CD4-positive, alpha-beta T cell treated with Interferon gamma for 1 hour (primary cell): ENCODE data around the gene GGTLC1.
"Not testable (repeated sequence)": the region's sequence is repeated elsewhere in the genome, so short reads cannot be mapped to it uniquely, and the experiment has no call there.

Source experiments
- DNase-seq: peaks from one replicate; pipeline ENCODE4 v3.0.0-alpha.2; 2020

The GGTLC1 gene

DNA sequence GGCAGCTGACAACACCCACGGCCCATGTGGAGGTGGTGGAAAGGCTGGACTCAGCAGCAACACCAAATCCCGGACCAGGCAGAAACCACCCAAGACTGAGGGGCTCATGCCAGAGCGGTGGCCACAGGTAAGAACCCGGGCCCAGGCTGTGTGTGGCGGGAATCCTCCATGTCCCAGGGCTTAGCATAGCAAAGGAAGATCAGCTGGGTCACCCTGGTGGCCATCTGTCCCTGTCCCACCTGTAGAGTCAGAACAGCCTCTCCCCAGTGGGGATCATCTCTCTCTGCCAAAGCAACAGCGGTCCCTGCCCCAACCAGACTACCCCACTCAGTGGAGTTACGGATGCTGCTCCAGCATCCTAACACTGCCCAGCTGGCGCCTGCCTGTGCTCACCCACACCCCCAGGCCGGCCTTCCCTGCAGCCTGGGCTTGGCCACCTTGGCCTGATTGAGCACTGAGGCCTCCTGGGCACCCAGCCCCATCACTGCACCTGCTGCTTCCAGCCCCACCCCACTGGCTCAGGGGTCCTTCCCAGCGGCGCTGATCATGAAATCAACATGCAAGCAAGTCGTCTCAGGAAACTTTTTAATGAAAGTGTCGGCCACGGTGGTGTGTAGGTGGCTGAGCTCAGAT, 5.5 kb upstream of the GGTLC1 start:
- not testable (repeated sequence) for DNase-seq

DNA sequence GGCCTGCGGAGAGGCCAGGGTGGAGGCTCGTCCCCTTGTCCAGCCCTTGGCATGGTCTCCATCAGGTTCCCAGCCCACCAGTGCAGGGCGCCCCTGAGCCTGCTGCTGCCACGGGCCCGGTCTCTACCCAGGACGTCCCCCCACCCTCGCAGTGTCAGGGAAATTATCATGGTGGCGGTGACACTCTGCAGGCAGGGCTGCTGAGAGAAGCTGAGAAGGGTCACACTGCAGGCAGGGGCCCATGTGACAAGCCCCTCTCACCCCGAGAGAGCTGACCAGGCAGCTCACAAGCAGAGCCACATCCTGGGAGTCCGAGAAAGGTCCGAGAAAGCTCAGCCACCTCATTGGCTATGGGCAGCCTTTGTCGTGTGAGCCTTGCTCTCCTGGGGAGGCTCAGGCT, 4.9 kb upstream of the GGTLC1 start:
- DNase-seq: not testable (repeated sequence)

DNA sequence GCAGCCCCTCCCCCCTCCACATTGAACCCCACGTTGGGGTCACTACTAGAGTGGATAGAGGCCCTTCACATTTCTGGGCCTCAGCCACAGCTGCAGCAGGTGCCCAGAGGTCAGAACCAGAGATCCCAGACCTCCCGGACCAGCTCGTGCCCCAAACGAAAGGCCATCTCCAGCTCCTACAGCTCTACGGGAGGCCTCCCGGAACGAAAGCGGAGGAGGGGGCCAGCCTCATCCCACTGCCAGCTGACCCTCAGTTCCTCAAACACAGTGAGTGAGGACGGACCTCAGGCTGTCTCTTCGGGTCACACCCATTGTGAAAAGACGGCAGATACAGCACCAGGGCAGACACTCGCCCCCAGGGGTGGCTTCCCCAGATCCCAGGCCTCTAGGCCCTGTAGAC, 1.7 kb upstream of the GGTLC1 start:
- DNase-seq: not testable (repeated sequence)

GRCh38 chr20:23988966-23989365, 387 bp upstream of the GGTLC1 start:
- DNase-seq: not testable (repeated sequence)

- DNase-seq: not testable (repeated sequence)
These were observed 1.9 kb downstream of the GGTLC1 start for GRCh38 chr20:23986716-23987115.

- not testable (repeated sequence) for DNase-seq
These were observed 2.3 kb downstream of the GGTLC1 start for GRCh38 chr20:23986310-23986709.

DNA sequence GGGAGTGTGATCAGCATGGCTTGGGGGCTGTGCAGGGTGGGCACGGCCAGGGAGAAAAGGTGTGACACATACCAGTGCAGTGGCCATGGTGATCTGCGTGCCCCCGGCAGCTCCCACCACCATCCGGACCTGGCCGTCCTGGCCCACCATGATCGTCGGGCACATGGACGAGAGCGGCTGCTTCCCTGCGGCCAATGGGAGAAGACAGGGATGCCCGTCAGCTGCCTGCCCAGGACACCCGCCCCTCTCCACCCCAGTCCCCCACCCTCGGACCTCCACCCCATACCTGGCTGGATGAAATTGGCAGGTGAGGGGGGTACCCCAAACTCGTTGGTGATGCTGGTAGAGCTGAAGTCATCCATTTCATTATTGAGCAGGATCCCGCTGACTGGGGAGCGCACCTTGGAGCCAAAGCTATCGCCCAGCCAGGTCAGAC, 2.8 kb downstream of the GGTLC1 start:
- not testable (repeated sequence) for DNase-seq

GRCh38 chr20:23985066-23985789, 3.4 kb downstream of the GGTLC1 start:
- not testable (repeated sequence) for DNase-seq

- DNase-seq: not testable (repeated sequence)
These were observed 4.0 kb downstream of the GGTLC1 start for GRCh38 chr20:23984476-23985023.

- DNase-seq: not testable (repeated sequence)
These were observed 6.2 kb downstream of the GGTLC1 start for GRCh38 chr20:23982112-23983018.

GRCh38 chr20:23981526-23981925, 7.1 kb downstream of the GGTLC1 start:
- DNase-seq: not testable (repeated sequence)

DNA sequence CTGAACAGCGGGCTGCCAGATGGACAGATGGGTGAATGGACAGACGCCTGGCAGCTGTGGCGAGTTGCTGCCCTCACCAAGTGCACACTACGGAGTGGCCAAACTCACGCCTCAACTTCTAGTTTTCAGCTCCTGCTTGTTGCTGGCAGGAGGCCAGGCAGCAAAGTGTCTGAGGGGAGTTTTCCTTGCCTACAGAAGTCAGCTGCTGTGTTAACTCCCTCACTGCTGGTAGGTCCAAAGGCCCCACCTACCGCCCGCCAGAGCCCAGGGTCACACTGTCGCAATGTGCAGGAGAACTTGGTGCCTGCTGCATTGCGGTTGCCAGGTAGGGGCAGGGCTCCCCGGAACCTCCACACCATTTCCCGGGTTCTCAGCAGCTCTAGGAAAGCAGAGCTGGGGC, 7.6 kb downstream of the GGTLC1 start:
- not testable (repeated sequence) for DNase-seq

DNA sequence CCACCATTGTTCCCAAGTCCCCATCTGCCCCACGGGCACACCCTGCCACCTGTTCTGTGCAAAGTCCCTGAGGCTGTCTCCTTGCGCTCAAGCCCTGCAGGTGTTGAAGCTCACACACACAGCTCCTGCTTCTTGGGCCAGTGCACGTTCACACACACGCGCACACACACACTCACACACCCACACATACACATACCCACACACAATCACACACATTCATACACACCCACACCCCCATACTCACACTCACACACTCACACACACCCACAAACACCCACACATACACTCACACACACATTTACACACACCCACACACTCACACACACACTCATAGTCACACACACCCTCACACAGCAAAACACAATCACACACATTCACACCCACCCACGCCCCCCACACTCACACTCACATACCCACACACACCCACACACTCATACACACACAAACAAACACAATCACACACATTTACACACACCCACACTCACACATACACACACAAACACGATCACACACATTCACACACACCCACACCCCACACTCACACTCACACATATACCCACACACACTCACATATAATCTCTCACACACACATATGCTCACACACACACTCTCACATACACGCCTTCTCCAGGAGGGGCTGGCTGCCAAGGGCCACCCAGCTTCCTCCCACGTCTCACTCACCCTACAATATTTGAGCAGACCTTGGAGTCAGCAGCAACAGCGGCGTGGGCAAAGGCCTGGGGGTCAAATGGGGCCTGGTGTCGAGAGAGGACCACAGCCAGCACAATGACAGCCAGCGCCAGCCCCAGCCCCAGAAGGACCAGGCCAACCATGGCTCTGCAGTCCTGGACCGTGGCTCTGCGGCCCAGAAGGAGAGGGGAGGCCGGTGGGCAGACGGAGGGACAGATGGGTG, 8.4 kb downstream of the GGTLC1 start:
- not testable (repeated sequence) for DNase-seq

DNA sequence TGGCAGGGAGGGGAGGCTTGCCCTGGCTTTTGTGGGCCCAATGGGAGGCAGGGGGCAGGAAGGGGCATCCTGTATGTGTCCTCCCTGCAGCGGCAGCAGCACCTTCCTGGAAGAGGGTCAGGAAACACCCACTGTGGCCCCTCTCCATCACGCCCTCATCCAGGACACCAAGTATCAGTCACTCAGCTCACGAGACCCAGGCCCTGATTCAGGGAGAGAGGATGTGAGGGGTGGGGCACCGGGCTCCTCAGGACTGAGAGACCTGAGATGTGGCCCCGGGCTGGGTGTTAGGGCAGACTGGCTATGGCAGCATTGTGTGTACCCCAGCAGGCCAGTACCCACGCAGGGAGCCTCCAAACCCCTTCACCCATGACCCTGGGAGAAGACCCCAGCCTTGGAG, 9.2 kb downstream of the GGTLC1 start:
- DNase-seq: not testable (repeated sequence)

- not testable (repeated sequence) for DNase-seq
These were observed 10.1 kb downstream of the GGTLC1 start for GRCh38 chr20:23978457-23978856.

DNA sequence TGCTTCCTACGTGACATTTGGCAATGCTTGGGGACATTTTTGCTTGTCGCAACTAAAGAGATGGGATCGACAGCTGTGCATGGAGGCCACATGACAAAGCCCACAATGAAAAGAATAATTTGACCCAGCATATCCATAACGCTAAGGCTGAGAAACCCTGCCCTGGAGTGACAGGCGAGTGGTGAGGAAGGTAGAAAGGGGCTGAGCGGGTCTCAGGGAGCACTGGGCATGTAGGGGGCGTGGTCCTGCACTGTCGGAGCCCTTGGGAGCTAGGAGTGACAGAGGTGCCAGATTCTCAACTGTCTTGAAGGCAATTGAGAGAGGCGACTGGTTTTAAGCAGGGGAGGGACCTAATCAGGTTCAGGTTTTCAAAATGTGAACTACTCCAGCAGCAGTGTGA, 13.6 kb downstream of the GGTLC1 start:
- DNase-seq: no peak

- DNase-seq: no peak
These were observed 17.3 kb downstream of the GGTLC1 start for GRCh38 chr20:23971310-23971709.

- no peak for DNase-seq
These were observed 18.5 kb downstream of the GGTLC1 start for GRCh38 chr20:23970049-23970448.

DNA sequence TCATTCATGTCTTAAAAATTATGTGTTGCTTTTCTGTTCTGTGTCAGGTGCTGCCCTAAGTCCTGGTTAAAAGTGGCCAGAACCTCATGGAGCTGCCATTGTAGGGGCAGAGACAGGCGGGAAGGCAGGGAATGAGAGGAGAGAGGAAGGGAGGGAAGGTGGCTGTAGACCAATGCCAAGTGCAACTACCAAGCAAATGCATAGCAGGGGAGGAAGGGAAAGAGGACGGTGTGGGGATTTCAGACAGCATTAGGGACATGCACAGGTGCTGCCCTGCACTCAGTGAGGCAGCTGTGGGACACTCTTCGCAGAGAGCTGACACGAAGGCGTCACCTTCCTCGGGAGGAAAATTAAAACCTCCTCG, 21.0 kb downstream of the GGTLC1 start:
- no peak for DNase-seq

DNA sequence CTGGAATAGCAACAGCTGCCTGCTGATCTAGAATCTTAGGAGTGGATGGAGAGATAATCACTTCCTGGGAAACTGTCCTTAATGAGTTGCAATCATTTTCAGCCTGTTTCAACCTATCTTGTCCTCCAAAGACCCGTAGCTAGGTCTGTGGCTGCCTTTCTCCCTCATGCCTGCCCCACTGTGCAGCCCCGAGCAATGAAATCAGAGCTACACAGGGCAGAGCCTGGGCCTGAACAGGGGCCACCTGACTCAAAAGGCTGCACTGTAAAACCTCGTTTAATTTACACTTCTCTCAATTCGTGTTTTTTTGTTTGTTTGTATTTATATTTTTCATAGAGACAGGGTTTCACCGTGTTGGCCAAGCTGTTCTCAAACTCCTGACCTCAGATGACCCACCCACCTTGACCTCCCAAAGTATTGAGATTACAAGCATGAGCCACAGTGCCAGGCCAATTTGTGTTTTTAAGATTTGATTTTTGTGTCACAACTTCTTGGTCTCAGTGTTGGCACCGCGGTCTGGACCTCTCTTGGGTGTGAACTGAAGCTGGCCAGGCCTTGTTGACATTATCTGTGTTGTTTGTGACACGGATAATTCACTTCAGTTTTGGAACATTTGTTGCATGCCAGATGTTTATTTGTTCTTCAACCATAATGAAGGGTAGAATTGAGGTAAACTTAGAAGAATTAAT, 21.5 kb downstream of the GGTLC1 start:
- DNase-seq: no peak

GRCh38 chr20:23966298-23966697, 22.3 kb downstream of the GGTLC1 start:
- no peak for DNase-seq
